NCI-H748 treated with DMSO at 0.1 percent for 48 hours (cell line): ENCODE results near the gene GRIN2B.

ENCODE experiments used
- DNase-seq: peaks from one replicate; lab custom pipeline; 2025; lab: John Stamatoyannopoulos, UW

The GRIN2B gene

GRCh38 chr12:13956060-13956590 is 25.3 kb downstream of the GRIN2B start:
- DNase-seq, result no peak

DNA sequence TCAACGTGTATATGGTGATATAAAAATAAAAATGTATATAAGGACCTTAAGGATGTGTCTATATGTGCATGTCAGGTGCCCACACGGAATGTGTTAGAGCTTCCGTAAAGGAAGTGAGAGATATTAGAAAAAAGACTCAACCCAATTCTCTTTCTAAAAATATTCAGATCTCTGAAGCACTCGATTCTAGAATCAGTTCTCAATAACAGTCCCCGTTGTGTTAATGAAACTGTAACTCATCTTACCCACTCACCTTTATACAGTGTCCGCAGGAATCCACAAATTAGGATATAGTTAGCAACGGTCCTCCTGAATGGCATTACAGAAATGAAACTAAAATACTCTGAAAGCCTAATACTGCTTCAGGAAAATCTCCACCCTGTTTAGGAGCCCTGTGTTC is 29.3 kb downstream of the GRIN2B start:
- DNase-seq, result no peak

DNA sequence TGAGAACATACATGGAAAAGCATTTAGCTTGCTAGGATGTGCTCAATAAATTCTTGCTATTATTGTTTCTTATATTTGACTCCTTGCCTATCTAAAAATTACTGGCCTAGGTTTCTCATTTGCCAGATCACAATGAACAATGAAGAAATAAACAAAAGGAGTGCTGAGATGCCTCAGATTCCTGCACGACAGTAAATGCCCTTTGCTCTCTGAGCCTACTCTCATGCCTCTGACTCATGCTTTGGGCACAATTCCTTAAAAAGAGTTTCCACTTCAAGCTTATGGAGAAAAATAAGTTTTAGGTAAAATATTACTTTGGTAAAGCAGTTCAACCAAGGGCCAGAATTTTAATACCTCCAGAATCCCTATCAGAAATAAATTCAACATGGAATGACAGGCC is 30.9 kb downstream of the GRIN2B start:
- DNase-seq, result no peak

GRCh38 chr12:13948621-13949020 is 32.8 kb downstream of the GRIN2B start:
- DNase-seq, result no peak

- no peak for DNase-seq
Observed at GRCh38 chr12:13947276-13947946, 34.0 kb downstream of the GRIN2B start.

DNA sequence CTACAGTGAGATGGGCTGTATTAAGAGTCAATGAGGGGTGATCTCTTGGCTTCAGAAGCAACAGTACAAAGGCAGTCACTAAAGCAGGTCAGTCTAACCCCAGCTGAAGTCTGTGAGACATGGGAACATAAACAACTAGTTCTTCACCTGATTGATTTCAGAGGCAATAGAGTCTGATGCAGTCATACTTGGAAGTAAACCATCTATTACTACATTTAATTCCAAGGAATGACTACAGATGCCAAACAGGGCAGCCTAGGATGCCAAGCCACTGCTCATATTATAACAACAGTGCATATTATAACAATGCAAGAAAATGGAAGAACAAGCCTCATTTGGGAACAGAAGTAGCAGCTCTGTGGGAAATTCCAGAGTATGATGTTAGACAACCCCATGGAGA is 35.8 kb downstream of the GRIN2B start:
- no peak for DNase-seq

- DNase-seq, result no peak
Observed at GRCh38 chr12:13945236-13945635, 36.2 kb downstream of the GRIN2B start.

DNA sequence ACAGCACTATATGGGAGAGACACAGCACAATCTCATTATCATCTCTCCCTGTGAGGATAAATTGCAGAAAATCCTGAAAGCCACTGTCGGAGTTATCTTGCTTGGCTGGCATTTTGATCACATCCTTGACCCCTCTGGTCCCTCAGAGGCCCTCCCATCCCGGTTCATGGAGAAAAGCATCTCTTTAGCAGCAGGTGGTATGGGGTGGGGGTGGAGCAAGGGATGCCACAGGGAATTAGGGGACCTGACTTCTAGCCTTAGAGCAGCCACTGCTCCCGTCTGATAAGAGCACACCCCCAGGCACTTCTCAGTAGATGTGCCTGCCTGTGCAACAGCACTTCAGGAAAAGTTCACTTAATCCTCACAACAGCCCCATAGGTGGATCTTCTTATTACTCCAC is 38.6 kb downstream of the GRIN2B start:
- no peak for DNase-seq

DNA sequence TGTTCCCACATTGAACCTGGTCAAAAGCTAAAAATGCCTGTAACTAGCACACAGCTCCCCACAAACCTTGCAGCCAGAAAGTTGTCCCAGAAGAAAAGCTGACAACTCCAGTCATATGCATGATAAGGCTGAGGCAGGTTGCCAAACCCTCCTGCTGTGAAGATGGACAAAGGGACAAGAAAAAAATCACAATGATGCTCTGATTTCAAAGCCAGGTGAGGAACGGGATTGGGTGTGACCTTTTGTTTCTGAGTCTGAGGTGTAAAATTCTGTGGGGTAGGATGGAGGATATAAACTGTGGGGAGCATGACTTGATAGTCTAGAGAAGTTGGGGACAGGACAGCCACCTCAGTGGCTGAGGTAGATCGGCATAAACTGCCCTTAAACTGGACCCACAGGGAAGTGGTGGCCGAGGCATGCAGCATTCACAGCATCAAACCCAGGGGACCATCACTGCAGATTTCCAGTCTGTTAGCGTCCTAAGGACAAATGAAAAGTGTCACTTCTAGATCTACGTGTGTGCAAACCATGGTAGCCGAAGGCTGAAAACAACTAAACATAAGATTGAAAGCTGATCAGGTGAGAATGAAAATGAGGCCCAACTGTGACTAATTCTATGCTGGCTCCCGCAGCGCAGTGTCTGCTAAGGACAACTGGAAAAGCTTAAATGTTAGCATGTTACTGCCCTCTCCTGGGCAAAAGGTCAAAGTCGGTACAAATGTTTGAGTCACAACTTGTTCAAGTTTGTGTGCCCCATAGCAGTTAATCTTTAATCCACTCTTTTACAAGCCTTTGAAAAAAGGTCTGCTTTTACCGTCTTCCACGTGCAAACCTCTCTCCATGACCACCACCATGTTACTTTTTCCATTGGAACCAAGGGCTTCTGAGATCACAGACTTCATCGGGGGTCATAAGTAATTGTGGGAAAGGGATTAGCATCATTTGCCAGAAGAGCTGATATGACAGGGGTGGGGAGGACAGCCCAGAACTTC is 39.8 kb downstream of the GRIN2B start:
- peak; percentile 24 for DNase-seq

GRCh38 chr12:13940335-13940865 is 41.0 kb downstream of the GRIN2B start:
- no peak for DNase-seq

GRCh38 chr12:13937735-13938134 is 43.7 kb downstream of the GRIN2B start:
- no peak for DNase-seq

DNA sequence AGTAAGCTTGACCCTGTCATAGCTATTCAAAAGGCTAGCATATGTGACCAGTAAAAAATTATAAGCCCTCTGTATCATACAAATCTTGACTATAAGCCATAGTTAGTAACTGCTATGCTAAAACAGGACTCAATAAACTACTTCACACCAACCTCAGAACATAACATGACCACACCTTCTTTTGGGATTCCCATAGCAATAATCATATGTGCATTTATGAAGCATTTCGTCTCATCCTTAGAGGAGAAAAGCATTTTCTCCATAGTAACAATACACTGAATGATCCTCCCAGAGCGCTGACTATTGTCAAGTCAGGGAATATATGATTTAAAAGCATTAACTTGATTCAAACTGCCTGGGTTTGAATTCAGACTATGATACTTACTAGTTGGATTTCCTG is 46.2 kb downstream of the GRIN2B start:
- DNase-seq, result no peak
